ENCODE data around the gene CNTF. TPM values are rescaled to one million over a fixed set of nuclear protein-coding genes. Genes with fewer than 3 reads are reported as not detected.

The CNTF gene
- total RNA-seq, 1 donor from 2014 or later, result 3.4 TPM

DNA sequence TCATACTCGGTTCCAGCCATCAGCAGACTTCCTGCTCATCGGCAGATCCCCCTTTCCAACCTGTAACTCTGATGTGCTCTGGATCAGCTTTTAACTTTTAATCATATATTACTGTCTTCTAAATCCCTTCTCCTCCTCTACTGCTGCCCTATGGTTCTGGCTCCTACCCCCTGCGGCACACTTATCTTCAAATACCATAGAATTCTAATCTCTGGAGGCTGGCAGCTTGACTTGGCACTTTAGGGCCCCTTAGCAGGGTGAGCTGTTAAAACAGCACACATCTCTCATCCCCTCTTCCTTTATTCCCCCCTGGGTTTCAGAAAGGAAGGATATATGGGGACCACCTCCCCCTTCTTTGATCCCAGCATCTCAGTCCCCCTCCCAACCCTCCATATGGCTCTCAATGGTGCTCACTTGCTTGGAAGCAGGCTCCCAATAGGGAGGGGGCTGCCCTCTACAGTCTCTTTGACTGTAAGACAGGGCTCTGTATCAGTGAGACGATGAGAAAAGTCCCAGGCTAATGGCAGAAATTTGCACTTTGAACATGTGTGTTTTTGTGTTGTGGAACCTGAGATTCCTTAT is 4.4 kb upstream of the CNTF start:
- Mint-ChIP-seq H3K4me3 (no peak overlapping the region), H3K36me3 (ENCODE audit: low read depth) (peaks cover 75% of the 10 kb centered on the region), H3K9me3 (no peaks in the 10 kb centered on the region), H3K27ac (peak overlapping the region; percentile 67), H3K4me1 (peaks cover 21% of the 10 kb centered on the region), H3K27me3 (no peaks in the 10 kb centered on the region)
- intact Hi-C loops (cut with micrococcal nuclease), result no loop called here
- DNase-seq, result no peak

DNA sequence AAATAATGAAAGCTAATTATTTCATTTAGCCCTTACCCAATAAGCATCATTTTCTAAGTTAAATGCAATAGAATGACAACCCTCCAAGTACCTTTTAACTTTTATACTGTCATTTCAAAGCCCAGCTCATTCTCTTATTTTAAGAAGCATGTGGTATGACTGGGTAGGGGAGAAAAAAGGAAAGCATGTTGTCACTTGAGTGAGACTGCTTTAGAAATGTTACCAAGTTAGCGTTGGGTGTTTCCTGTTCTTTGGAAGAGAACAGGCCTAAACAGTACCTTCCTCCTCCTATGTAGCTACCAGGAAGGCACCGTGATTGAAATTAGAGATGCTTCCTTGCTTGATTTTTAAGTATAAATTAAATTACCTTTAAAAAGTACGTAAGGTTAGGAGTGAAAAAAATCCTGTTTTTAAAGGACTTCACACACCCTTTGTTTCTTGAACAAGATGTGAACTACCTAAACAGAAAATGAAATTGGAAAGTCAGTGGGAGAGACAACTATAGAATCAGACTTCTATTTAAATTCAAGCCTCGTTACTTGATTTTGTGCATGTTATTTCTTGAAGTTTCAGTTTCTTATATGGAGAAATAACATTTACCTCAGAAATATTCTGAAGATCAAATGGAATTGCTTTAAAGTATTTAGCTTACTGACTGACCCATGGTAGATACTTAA is 741 bp upstream of the CNTF start:
- intact Hi-C loops (cut with micrococcal nuclease), result no loop called here
- peaks cover 66% of the 10 kb centered on the region for H3K36me3 Mint-ChIP-seq (ENCODE audit: low read depth)

DNA sequence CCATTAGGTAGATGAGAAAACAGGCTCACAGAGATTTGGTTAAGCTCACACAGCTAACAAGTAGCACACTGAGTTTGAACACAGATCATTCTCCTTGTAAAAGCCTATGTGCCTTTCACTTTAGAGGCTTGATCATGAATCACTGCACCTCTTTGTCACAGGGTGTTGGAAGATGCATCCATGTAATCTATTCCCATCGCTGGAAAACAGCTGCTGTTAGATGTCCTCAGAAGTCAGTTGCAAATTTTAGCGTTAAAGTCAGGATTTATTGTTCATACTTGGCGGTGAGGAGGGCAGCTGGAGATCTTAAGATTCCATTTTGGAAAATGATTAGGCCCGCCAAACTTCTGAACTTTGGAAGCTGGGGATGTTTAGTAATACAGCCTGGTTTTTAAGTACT is 2.6 kb downstream of the CNTF start:
- no peaks in the 10 kb centered on the region for H3K9me3 Mint-ChIP-seq
- peaks cover 42% of the 10 kb centered on the region for H3K36me3 Mint-ChIP-seq (ENCODE audit: low read depth)
- H3K27ac Mint-ChIP-seq, result no peak overlapping the region
- no peak for DNase-seq
- no peaks in the 10 kb centered on the region for H3K27me3 Mint-ChIP-seq
- peaks cover 16% of the 10 kb centered on the region for H3K4me1 Mint-ChIP-seq
- intact Hi-C loops (cut with micrococcal nuclease), result no loop called here
- no peak overlapping the region for H3K4me3 Mint-ChIP-seq

More for the DNA sequence above, 741 bp upstream of the CNTF start:
- H3K9me3 Mint-ChIP-seq, result no peaks in the 10 kb centered on the region
- H3K27ac Mint-ChIP-seq, result peak overlapping the region; percentile 73
- no peaks in the 10 kb centered on the region for H3K27me3 Mint-ChIP-seq
- H3K4me1 Mint-ChIP-seq, result peaks cover 18% of the 10 kb centered on the region
- DNase-seq, result no peak
- H3K4me3 Mint-ChIP-seq, result peak overlapping the region; percentile 2

DNA sequence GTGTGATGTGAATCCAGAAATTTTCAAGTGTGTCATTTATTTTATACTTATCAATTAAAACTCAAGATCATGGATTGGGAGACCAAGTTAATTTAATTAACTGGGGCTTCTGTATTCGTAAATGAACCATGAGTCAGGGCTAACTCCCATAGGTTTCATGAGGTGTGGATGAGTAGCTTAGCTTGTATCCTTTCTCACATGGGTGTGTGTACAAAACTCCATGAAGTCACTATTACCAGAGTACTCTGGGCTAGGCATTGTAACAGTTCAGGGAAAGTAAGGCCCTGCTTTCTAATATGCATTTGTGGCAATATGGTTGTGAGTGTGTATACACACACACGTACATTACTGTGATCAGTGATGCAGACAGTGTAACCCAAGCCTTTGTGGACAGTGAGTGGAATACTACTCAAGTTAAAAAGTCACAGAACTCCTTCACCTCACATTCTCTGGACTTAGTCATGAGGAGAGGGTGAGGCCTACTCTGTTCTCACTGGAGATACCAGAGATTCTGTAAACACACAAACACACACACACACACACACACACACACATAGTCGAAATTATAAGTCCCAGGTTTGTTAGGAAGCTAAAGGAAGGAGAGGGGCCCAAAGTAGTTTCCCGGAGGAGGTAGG is 3.5 kb downstream of the CNTF start:
- no peak for DNase-seq
- H3K4me1 Mint-ChIP-seq, result peaks cover 12% of the 10 kb centered on the region
- H3K4me3 Mint-ChIP-seq, result no peak overlapping the region
- H3K36me3 Mint-ChIP-seq (ENCODE audit: low read depth), result peaks cover 38% of the 10 kb centered on the region
- H3K27ac Mint-ChIP-seq, result peak overlapping the region; percentile 6
- no peaks in the 10 kb centered on the region for H3K9me3 Mint-ChIP-seq
- no peaks in the 10 kb centered on the region for H3K27me3 Mint-ChIP-seq
- intact Hi-C loops (cut with micrococcal nuclease), result no loop called here

DNA sequence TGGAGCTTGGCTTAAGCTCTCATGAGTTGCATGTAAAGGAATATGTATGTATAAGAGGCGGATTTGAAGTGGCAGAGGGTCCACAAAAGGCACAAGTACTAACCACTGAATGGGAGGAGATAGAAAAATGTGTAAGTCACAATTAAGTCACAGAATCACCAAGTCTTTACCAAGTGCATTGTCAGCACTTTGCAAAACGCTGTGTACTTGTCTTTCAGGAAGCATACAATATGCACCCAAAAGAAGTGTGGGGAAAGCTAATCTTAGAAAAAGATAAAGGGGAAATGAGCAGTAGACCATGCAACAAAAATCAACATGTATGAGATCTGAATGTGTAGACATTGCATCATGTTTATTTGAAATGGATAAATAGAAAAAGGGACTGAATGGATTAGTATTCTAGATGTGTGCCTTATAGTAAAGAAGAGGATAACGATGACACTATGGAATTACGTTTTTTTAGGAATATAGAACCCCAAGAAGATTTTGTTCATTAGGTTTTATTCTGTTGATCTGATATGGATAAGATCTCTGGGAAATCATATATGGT is 4.5 kb downstream of the CNTF start:
- Mint-ChIP-seq H3K9me3 (no peaks in the 10 kb centered on the region), H3K36me3 (ENCODE audit: low read depth) (peaks cover 34% of the 10 kb centered on the region), H3K4me3 (no peak overlapping the region), H3K4me1 (peaks cover 9% of the 10 kb centered on the region), H3K27me3 (no peaks in the 10 kb centered on the region), H3K27ac (no peak overlapping the region)
- intact Hi-C loops (cut with micrococcal nuclease), result no loop called here
- DNase-seq, result no peak

DNA sequence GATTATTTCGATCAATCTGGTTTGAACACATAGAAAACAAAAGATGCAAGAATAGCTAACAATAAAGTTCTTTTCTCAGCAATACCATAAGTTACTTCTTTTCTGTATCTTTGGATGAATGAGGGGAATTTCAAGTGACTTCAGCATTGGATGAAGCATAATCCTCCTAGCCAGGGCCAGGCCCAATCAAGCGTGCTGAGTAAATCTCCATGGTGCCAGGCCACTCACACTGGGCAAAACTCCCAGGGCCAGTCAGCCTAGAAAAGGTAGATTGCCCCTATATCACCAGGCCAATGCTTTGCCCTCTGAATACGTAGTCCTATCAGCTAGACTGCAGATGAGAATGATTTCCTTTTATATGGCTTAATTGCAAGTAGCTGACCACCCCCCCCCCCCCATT is 6.0 kb downstream of the CNTF start:
- Mint-ChIP-seq H3K4me1 (no peaks in the 10 kb centered on the region), H3K27ac (no peak overlapping the region), H3K9me3 (no peaks in the 10 kb centered on the region), H3K4me3 (no peak overlapping the region), H3K36me3 (ENCODE audit: low read depth) (peaks cover 20% of the 10 kb centered on the region), H3K27me3 (no peaks in the 10 kb centered on the region)
- no peak for DNase-seq
- intact Hi-C loops (cut with micrococcal nuclease), result no loop called here

DNA sequence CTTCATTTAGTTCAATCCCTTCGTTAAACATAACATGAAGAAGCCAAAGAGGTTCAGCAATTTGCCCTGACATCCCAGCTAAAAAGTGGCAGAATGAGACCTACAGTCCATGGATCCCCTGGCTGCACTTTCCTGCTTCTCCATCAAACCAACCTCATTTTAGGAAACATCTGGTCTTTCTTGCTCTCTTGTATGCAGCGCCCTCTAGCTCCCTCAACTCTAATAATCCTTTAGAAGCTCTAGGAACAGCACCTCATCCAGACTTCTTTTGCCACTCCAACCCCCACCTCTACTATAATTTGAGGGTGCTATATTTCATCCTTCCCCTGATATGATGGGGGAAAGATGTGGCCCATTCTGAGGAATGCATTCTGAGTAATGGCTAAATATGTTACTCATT is 7.4 kb downstream of the CNTF start:
- Mint-ChIP-seq H3K27ac (no peak overlapping the region), H3K36me3 (ENCODE audit: low read depth) (peaks cover 12% of the 10 kb centered on the region), H3K9me3 (no peaks in the 10 kb centered on the region), H3K27me3 (no peaks in the 10 kb centered on the region), H3K4me1 (no peaks in the 10 kb centered on the region), H3K4me3 (no peak overlapping the region)
- intact Hi-C loops (cut with micrococcal nuclease), result loop anchor here (2.0 kb wide), 1 partner anchor 51 kb away; the partner anchor contains the start of gene ZFP91
- DNase-seq, result peak; percentile 63

DNA sequence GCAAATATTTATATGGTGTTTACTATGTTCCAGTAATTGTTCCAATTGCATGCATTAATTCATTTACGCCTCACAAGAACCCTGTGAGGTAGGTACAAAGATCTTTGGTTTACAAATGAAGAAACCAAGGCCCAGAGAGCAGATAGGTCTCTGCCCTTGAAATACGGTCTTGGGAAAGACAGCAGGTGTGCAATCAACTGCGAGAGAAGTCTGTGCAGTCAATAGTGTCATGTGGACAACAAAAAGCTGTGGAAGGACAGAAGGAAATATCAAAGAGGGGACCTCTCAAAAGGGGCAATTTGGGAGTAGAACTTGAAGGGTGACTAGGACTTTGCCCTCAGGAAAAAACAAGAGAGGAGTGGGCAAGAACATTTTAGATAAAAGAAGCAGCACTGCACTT is 8.9 kb downstream of the CNTF start:
- H3K36me3 Mint-ChIP-seq (ENCODE audit: low read depth), result peaks cover 5% of the 10 kb centered on the region
- intact Hi-C loops (cut with micrococcal nuclease), result loop anchor here (2.0 kb wide), 1 partner anchor 53 kb away; the partner anchor contains the start of gene ZFP91
- DNase-seq, result no peak
- H3K4me3 Mint-ChIP-seq, result no peak overlapping the region
- no peak overlapping the region for H3K27ac Mint-ChIP-seq
- no peaks in the 10 kb centered on the region for H3K27me3 Mint-ChIP-seq
- no peaks in the 10 kb centered on the region for H3K4me1 Mint-ChIP-seq
- H3K9me3 Mint-ChIP-seq, result no peaks in the 10 kb centered on the region

DNA sequence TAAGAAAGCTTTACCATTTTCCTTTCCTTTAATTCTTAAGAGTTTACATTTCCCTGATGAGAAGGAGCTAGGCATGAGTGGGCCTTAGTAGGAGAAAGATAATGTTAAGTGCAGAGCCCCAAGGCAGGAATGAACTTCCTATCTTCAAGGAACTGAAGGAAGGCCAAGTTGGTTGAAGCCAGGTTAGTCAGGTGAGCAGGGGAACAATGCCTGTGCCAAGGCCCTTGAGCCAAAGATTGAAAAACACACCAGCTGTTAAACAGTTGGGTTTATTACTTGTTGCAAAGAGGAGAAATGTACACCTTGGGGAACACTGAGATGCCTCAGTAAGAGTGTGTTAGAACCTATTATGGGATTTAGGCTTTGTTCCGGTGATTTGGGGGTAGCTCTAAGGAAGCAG is 10.0 kb downstream of the CNTF start:
- intact Hi-C loops (cut with micrococcal nuclease), result no loop called here
- no peaks in the 10 kb centered on the region for H3K4me1 Mint-ChIP-seq
- H3K4me3 Mint-ChIP-seq, result no peak overlapping the region
- H3K27me3 Mint-ChIP-seq, result no peaks in the 10 kb centered on the region
- H3K9me3 Mint-ChIP-seq, result no peaks in the 10 kb centered on the region
- no peak overlapping the region for H3K27ac Mint-ChIP-seq
- DNase-seq, result no peak
- H3K36me3 Mint-ChIP-seq (ENCODE audit: low read depth), result no peaks in the 10 kb centered on the region

DNA sequence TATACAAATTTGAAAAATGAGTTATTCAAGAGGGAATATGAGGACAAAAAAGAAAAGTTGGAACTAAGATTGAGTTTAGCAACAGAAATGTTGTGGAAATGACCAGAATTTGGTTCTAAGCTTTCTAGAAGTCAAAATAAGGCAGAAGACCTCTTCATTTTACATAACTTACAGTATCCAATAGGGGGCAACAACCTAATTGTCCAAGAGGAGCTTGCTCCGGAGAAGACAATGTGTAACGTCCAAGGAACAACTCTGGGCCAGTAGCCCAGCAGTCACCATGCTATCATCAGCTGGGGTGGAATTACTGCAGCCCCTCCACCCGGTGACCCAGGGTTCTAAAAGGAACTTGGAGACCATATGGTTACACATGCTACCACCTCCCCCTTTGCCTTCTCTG is 14.1 kb downstream of the CNTF start:
- Mint-ChIP-seq H3K9me3 (peaks cover 3% of the 10 kb centered on the region), H3K27ac (no peak overlapping the region), H3K36me3 (ENCODE audit: low read depth) (no peaks in the 10 kb centered on the region), H3K4me3 (no peak overlapping the region), H3K27me3 (no peaks in the 10 kb centered on the region), H3K4me1 (peaks cover 14% of the 10 kb centered on the region)
- intact Hi-C loops (cut with micrococcal nuclease), result no loop called here
- DNase-seq, result no peak

DNA sequence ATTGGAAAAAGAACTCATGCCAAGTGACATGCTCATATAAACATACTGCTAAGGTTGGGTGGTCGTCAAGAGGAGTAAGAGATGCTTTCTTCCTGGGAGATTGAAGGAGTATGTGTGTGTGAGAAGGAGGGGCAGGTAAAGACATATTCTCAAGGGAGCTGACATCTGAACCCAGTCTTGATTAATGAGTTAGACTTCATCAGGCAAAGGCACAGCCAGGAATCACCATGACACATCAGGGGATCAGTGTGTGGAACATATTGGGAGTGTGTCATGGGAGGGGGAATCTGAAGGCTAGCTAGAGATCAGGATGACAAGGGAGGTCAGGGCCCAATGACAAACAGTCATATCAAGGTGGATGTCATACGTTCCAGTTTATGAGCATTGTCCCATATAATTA is 14.9 kb downstream of the CNTF start:
- Mint-ChIP-seq H3K9me3 (peaks cover 3% of the 10 kb centered on the region), H3K27ac (no peak overlapping the region), H3K4me3 (no peak overlapping the region), H3K36me3 (ENCODE audit: low read depth) (no peaks in the 10 kb centered on the region), H3K27me3 (no peaks in the 10 kb centered on the region), H3K4me1 (peaks cover 14% of the 10 kb centered on the region)
- intact Hi-C loops (cut with micrococcal nuclease), result no loop called here
- DNase-seq, result no peak

DNA sequence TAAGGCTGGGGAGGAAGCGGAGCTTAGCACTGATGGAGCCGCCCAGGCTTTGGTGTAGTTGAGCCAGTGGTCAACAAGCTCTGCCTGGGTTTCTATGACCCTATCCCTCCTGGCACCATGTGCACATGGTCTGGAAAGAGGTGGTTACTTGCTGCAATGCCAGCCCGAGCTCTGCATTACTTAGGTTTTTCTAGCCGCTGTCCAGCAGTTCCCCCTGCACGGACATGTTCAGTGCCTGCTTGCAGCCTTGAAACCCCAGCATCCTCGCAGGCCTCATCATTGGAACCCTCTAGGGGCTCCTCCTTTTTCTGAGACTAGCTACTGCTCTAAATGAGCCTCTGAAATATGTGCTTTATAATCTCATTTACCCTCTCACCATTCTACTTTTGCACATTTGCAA is 16.6 kb downstream of the CNTF start:
- H3K27ac Mint-ChIP-seq, result no peak overlapping the region
- no peak for DNase-seq
- H3K9me3 Mint-ChIP-seq, result peaks cover 3% of the 10 kb centered on the region
- peaks cover 2% of the 10 kb centered on the region for H3K27me3 Mint-ChIP-seq
- peaks cover 14% of the 10 kb centered on the region for H3K4me1 Mint-ChIP-seq
- H3K36me3 Mint-ChIP-seq (ENCODE audit: low read depth), result no peaks in the 10 kb centered on the region
- intact Hi-C loops (cut with micrococcal nuclease), result no loop called here
- H3K4me3 Mint-ChIP-seq, result no peak overlapping the region

DNA sequence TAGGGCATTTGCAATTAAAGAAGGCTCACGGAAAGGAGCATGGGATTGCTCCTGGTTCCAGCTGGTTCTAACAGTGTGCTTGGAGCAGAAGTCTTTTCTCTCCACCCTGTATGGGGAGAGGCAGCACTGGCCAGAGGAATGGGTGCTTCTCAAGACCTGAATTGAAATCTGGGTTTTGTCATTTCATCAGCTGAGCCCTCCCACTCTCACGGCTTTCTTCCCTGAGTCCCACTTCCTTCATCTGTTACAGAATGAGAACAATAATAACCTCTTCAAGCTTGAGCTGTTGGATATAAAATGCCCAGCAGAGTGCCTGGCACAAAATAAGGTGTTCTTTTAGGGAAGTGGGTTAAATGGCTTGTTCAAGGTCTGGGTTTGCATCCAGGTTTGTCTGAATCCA is 17.2 kb downstream of the CNTF start:
- H3K27ac Mint-ChIP-seq, result no peak overlapping the region
- intact Hi-C loops (cut with micrococcal nuclease), result no loop called here
- H3K4me1 Mint-ChIP-seq, result peaks cover 14% of the 10 kb centered on the region
- peaks cover 3% of the 10 kb centered on the region for H3K9me3 Mint-ChIP-seq
- no peaks in the 10 kb centered on the region for H3K36me3 Mint-ChIP-seq (ENCODE audit: low read depth)
- no peak for DNase-seq
- H3K4me3 Mint-ChIP-seq, result no peak overlapping the region
- peaks cover 2% of the 10 kb centered on the region for H3K27me3 Mint-ChIP-seq

DNA sequence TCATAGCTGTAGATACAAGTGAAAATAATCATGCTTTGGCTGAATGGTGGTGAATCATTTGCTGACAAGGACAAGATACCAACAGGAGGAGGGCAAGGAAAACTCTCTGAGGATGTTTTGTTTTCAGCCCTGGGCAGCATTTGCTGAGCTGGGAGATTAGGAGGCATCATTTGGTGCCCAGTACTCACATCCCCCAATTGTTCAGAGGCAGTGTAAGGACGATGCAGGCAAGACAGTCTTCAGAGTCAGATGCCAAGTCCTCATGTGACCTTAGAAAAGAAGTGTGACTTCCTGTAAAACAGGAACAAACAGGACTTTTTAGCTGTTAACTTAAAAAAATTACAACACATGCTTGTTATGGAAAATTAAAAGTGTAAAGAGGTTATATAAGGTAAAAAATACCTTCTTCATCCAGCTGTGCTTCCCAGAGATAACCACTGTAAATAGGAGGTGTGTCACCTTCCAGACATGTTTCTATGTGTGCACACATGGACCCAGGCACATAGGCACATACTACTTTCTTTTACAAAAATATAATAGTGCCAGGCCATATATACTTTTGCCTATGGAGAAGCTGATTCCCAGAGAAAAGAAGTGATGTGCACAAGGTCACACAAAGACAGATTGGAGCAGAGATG is 18.0 kb downstream of the CNTF start:
- Mint-ChIP-seq H3K9me3 (peaks cover 3% of the 10 kb centered on the region), H3K4me3 (no peak overlapping the region), H3K27me3 (peaks cover 2% of the 10 kb centered on the region), H3K4me1 (peaks cover 14% of the 10 kb centered on the region), H3K27ac (no peak overlapping the region), H3K36me3 (ENCODE audit: low read depth) (no peaks in the 10 kb centered on the region)
- intact Hi-C loops (cut with micrococcal nuclease), result no loop called here
- DNase-seq, result no peak

All from activated CD4-positive, alpha-beta T cell treated with anti-CD3 and anti-CD28 coated beads, Interleukin-2, amount 10 ng/mL, durations not matched to agents 24 days and 14 days (primary cell).